Fibroblast of villous mesenchyme (primary cell): ENCODE data around the gene SLC25A48. TPM values are rescaled to one million over a fixed set of nuclear protein-coding genes. Genes with fewer than 3 reads are reported as not detected.

Experiments used
- DNase-seq: peaks from one replicate; pipeline ENCODE4 v3.0.0-alpha.2; 2010; ENCODE audit warnings: low read depth
- H3K4me3 ChIP-seq: 2 replicates; pipeline ENCODE4 v1.5.1; 2011; ENCODE audit warnings: low read depth, mild to moderate bottlenecking, low read length
- CTCF ChIP-seq: IDR thresholded peaks from 2 replicates; pipeline ENCODE4 v1.5.1; 2012; ENCODE audit warnings: low read depth, mild to moderate bottlenecking, low read length; ENCODE audit not compliant: insufficient read depth
- total RNA-seq: library from RNA; depleted of rRNA; stranded (reverse); fragments of >200 nt; gene quantifications from 2 replicates; pipeline ENCODE4 v1.2.3, GENCODE V29; 2012

Gene SLC25A48
- total RNA-seq, 1 donor = not detected

- DNase-seq = no peak
- no peak for TF ChIP-seq CTCF
- no peak overlapping the region for H3K4me3 ChIP-seq
Measured at GRCh38 chr5:135846311-135846710, 11.8 kb downstream of the SLC25A48 start.

- no peak for TF ChIP-seq CTCF
- DNase-seq = no peak
- no peak overlapping the region for H3K4me3 ChIP-seq
Measured at GRCh38 chr5:135847976-135848375, 13.5 kb downstream of the SLC25A48 start.

GRCh38 chr5:135850231-135850630, 15.8 kb downstream of the SLC25A48 start:
- no peak for DNase-seq
- no peak for TF ChIP-seq CTCF
- H3K4me3 ChIP-seq = no peak overlapping the region

GRCh38 chr5:135850671-135851070, 16.2 kb downstream of the SLC25A48 start:
- no peak for TF ChIP-seq CTCF
- no peak overlapping the region for H3K4me3 ChIP-seq
- no peak for DNase-seq

- DNase-seq = no peak
- no peak overlapping the region for H3K4me3 ChIP-seq
- TF ChIP-seq CTCF = no peak
Measured at GRCh38 chr5:135851186-135851914, 16.9 kb downstream of the SLC25A48 start.

GRCh38 chr5:135851915-135852845, 17.7 kb downstream of the SLC25A48 start:
- no peak overlapping the region for H3K4me3 ChIP-seq
- no peak for TF ChIP-seq CTCF
- DNase-seq = no peak
